ENCODE measurements around the gene CCDC188.
A peak's percentile ranks its signal among the peaks of the same experiment; 100 is the strongest.

Gene CCDC188

GRCh38 chr22:20178915-20179227, 28.0 kb upstream of the CCDC188 start:
- H3K9me3 Mint-ChIP-seq = no peaks in the 10 kb centered on the region
- ATAC-seq = no peak
- H3K27me3 Mint-ChIP-seq = no peaks in the 10 kb centered on the region
- H3K4me3 Mint-ChIP-seq = no peak overlapping the region
- DNase-seq = no peak
- no peak overlapping the region for H3K27ac Mint-ChIP-seq
- H3K4me1 Mint-ChIP-seq = no peaks in the 10 kb centered on the region
- no peaks in the 10 kb centered on the region for H3K36me3 Mint-ChIP-seq (ENCODE audit: low read depth)

- DNase-seq = no peak
Observed at GRCh38 chr22:20178075-20178914, 27.4 kb upstream of the CCDC188 start.

GRCh38 chr22:20177217-20177911, 26.5 kb upstream of the CCDC188 start:
- no peak overlapping the region for H3K27ac Mint-ChIP-seq
- no peaks in the 10 kb centered on the region for H3K9me3 Mint-ChIP-seq
- ATAC-seq = no peak

More at GRCh38 chr22:20178075-20178914, 27.4 kb upstream of the CCDC188 start:
- no peaks in the 10 kb centered on the region for H3K4me1 Mint-ChIP-seq
- no peak overlapping the region for H3K27ac Mint-ChIP-seq
- no peaks in the 10 kb centered on the region for H3K9me3 Mint-ChIP-seq
- no peaks in the 10 kb centered on the region for H3K27me3 Mint-ChIP-seq
- ATAC-seq = no peak
- H3K4me3 Mint-ChIP-seq = no peak overlapping the region
- H3K36me3 Mint-ChIP-seq (ENCODE audit: low read depth) = no peaks in the 10 kb centered on the region

DNA sequence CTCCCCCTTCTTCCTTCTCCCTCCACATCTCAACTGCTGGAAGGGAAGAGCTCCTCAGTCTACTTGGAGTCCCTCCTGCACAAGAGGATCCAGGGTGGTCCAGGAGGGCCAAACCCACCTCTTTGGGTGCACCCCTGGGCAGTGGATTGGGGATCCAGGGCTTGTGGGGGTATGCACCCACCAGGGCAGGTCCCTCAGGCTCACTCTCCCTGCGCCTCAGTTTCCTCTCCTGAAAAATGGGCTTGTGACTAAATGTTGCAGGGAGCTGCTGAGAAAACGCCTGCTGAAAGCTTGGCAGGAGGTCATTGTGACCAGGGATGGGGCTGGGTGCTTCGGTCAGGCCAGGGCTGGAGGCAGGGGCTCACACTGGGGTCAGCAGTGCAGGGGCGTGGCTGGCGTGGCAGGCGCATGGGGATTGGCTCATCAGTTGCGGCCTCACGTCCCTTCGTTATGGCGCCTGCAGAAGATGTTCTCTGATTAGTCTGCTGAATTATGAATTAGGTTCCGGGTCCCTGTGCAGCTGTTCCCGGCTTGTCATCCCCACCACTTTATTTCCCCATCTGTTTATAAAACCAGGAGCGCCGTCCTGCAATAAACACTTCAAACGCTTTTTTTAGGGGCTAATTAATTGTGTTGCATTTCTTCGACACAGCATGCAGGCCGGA, 25.7 kb upstream of the CCDC188 start:
- no peaks in the 10 kb centered on the region for H3K4me1 Mint-ChIP-seq
- no peaks in the 10 kb centered on the region for H3K36me3 Mint-ChIP-seq (ENCODE audit: low read depth)
- H3K9me3 Mint-ChIP-seq = no peaks in the 10 kb centered on the region
- DNase-seq = no peak
- H3K27ac Mint-ChIP-seq = no peak overlapping the region
- H3K4me3 Mint-ChIP-seq = no peak overlapping the region
- no peaks in the 10 kb centered on the region for H3K27me3 Mint-ChIP-seq
- no peak for ATAC-seq

More at GRCh38 chr22:20177217-20177911, 26.5 kb upstream of the CCDC188 start:
- no peaks in the 10 kb centered on the region for H3K27me3 Mint-ChIP-seq
- no peak for DNase-seq
- no peaks in the 10 kb centered on the region for H3K4me1 Mint-ChIP-seq
- no peak overlapping the region for H3K4me3 Mint-ChIP-seq
- H3K36me3 Mint-ChIP-seq (ENCODE audit: low read depth) = no peaks in the 10 kb centered on the region

- Mint-ChIP-seq H3K9me3 (no peaks in the 10 kb centered on the region), H3K27me3 (no peaks in the 10 kb centered on the region), H3K4me3 (no peak overlapping the region), H3K27ac (no peak overlapping the region), H3K36me3 (ENCODE audit: low read depth) (no peaks in the 10 kb centered on the region), H3K4me1 (no peaks in the 10 kb centered on the region)
- DNase-seq (no peak), ATAC-seq (no peak)
Observed at GRCh38 chr22:20175597-20175900, 24.7 kb upstream of the CCDC188 start.

DNA sequence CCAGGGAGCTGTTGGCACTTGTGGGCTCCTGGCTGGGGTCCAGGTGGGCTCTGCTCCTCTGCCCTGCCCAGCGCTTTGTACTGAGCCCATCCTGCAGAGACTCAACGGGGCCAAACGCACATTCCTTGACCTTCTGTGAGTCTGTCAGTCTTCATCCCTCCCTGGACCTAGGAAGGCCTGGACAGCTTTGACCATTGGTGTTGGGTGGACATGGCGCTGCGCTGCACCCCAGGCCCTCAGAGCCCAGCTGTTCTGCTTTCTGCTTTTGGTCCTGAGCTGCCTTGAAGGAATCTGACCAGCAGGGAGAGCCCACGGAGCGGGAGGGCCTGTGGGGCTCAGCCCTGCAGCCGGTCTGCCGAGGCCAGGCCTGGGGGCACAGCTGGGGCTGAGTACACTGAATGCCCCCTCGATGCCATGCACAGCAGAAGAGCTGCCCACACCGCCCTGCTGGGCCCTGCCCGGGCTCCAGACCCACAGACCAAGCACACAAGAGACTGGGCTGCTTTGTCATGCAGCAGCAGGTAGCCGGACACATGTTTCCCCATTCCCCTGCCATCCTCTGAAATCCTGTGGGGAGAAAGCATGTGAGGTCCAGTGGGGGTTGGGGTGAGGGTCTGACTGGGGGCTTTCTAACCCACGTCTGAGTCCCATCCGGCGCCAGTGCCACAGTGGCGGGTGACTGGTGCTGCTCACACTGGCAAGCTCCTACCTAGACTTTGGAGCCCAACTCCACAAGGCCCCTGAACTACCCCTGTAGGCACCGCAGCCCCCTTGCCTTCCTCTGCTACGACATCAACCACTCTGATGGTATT, 24.1 kb upstream of the CCDC188 start:
- ATAC-seq = no peak
- no peak for DNase-seq
- no peaks in the 10 kb centered on the region for H3K36me3 Mint-ChIP-seq (ENCODE audit: low read depth)
- H3K4me3 Mint-ChIP-seq = no peak overlapping the region
- H3K4me1 Mint-ChIP-seq = no peaks in the 10 kb centered on the region
- no peaks in the 10 kb centered on the region for H3K27me3 Mint-ChIP-seq
- no peak overlapping the region for H3K27ac Mint-ChIP-seq
- no peaks in the 10 kb centered on the region for H3K9me3 Mint-ChIP-seq

DNA sequence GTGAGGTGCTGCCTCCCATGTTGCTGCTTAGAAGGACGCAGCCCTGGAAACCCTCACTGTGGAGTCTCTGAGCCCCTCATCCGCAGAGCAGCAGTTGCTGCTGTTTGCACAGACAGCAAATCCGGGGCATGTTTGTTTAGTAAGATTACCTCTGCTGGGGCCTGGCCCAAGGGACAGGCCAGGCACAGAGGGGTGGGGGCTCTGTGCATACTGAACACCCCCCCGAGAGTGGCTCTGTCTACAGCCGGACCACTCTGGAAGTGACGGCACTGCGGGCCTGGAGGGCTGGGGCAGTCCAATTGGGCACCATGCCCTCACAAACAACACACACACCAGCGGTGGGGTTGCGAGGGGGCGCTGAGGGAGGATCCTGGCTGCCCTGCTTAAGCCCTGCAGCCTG, 22.9 kb upstream of the CCDC188 start:
- ATAC-seq = no peak
- H3K27ac Mint-ChIP-seq = no peak overlapping the region
- H3K4me3 Mint-ChIP-seq = no peak overlapping the region
- no peaks in the 10 kb centered on the region for H3K36me3 Mint-ChIP-seq (ENCODE audit: low read depth)
- no peaks in the 10 kb centered on the region for H3K4me1 Mint-ChIP-seq
- DNase-seq = no peak
- H3K27me3 Mint-ChIP-seq = no peaks in the 10 kb centered on the region
- no peaks in the 10 kb centered on the region for H3K9me3 Mint-ChIP-seq

DNA sequence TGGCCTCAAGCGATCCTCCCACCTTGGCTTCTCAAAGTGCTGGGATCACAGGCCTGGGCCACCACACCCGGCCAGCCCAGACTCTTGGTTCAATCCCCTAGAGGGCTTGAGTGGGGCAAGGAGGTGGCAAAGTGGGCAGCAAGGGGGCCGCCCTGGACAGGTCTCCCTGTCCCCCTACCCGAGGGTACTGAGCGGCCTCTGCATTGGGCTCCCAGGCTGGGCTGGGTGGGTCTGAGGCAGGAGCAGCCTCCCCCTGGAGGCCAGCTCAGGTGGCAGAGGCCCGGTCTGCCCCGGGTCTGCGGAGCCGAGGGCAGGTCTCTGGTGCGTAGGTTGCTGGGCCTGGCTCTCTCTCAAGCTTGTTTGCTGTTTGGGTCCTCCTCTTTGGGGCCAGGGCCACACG, 22.4 kb upstream of the CCDC188 start:
- no peak overlapping the region for H3K27ac Mint-ChIP-seq
- no peaks in the 10 kb centered on the region for H3K36me3 Mint-ChIP-seq (ENCODE audit: low read depth)
- no peak for DNase-seq
- H3K4me1 Mint-ChIP-seq = no peaks in the 10 kb centered on the region
- H3K27me3 Mint-ChIP-seq = no peaks in the 10 kb centered on the region
- no peaks in the 10 kb centered on the region for H3K9me3 Mint-ChIP-seq
- no peak overlapping the region for H3K4me3 Mint-ChIP-seq
- ATAC-seq = no peak

DNA sequence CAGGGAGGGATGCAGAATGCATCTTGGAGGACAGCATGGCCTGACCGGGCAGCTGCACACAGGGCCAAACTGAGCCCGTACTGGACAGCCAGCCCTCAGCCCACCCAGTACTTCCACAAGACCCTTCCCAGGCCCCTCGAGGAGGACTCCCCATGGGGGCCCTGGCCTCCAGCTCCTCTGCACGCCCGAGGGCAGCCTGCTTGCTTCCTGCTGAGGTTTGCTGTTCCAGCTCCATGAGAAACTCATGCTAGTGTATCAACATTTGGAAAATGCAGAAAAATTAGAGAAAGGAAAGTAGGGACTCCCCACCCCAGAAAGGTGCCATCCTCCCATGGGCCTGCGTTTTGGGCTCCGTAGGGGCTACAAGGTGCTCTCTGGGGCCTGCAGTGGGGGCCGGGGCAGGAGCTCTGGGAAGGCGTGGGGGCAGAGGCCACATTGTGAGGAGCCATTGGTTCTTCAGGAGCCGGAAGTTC, 21.3 kb upstream of the CCDC188 start:
- no peaks in the 10 kb centered on the region for H3K27me3 Mint-ChIP-seq
- no peaks in the 10 kb centered on the region for H3K9me3 Mint-ChIP-seq
- H3K4me1 Mint-ChIP-seq = no peaks in the 10 kb centered on the region
- H3K27ac Mint-ChIP-seq = no peak overlapping the region
- H3K4me3 Mint-ChIP-seq = no peak overlapping the region
- DNase-seq (no peak), ATAC-seq (no peak)
- H3K36me3 Mint-ChIP-seq (ENCODE audit: low read depth) = no peaks in the 10 kb centered on the region

- ATAC-seq (no peak), DNase-seq (no peak)
- Mint-ChIP-seq H3K27ac (no peak overlapping the region), H3K9me3 (no peaks in the 10 kb centered on the region), H3K4me3 (no peak overlapping the region), H3K27me3 (no peaks in the 10 kb centered on the region), H3K36me3 (ENCODE audit: low read depth) (no peaks in the 10 kb centered on the region), H3K4me1 (no peaks in the 10 kb centered on the region)
Observed at GRCh38 chr22:20171288-20172140, 20.7 kb upstream of the CCDC188 start.

DNA sequence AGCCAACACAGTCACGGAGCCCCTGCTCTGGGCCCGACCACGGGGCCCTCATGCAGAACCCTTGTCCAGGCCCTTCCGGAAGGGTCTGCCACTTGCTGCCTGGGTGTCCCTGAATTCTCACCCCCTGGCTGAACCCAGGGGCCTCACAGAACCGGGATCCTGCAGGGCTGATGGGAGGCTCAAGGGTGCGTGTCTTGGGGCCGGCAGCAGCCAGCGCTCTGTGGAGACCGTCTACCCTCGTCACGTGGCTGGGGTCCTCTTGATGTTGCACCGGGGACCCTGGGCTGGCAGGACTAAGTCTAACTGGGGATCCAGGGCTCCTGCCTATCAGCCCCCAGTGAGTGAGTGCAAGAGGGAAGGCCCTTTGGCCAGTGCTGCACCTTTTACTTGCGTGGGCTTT, 19.3 kb upstream of the CCDC188 start:
- no peak for ATAC-seq
- Mint-ChIP-seq H3K36me3 (ENCODE audit: low read depth) (no peaks in the 10 kb centered on the region), H3K9me3 (no peaks in the 10 kb centered on the region), H3K4me1 (no peaks in the 10 kb centered on the region), H3K4me3 (no peak overlapping the region), H3K27me3 (no peaks in the 10 kb centered on the region), H3K27ac (no peak overlapping the region)
- no peak for DNase-seq

- no peaks in the 10 kb centered on the region for H3K27me3 Mint-ChIP-seq
- no peak for DNase-seq
- no peaks in the 10 kb centered on the region for H3K9me3 Mint-ChIP-seq
- H3K4me1 Mint-ChIP-seq = peaks cover under 1% of the 10 kb centered on the region
- ATAC-seq = no peak
- H3K4me3 Mint-ChIP-seq = no peak overlapping the region
- no peaks in the 10 kb centered on the region for H3K36me3 Mint-ChIP-seq (ENCODE audit: low read depth)
- H3K27ac Mint-ChIP-seq = no peak overlapping the region
Observed at GRCh38 chr22:20169253-20169822, 18.5 kb upstream of the CCDC188 start.

- no peaks in the 10 kb centered on the region for H3K27me3 Mint-ChIP-seq
- H3K4me3 Mint-ChIP-seq = no peak overlapping the region
- no peaks in the 10 kb centered on the region for H3K9me3 Mint-ChIP-seq
- no peaks in the 10 kb centered on the region for H3K36me3 Mint-ChIP-seq (ENCODE audit: low read depth)
- DNase-seq (no peak), ATAC-seq (peak; percentile 18)
- no peak overlapping the region for H3K27ac Mint-ChIP-seq
- peaks cover 2% of the 10 kb centered on the region for H3K4me1 Mint-ChIP-seq
Observed at GRCh38 chr22:20167643-20168322, 16.9 kb upstream of the CCDC188 start.
